Vagina (tissue), 2 donors: ENCODE measurements around the gene PPP1R13B.

Source experiments
- POLR2AphosphoS5 ChIP-seq, 2 donors: sonication (generic); formaldehyde crosslinking; IDR thresholded peaks; one replicate each; pipeline ENCODE4 v1.9.0; 2017; ENCODE audit warnings: antibody characterized with exemption in 2 of 2, mild to moderate bottlenecking in 2 of 2, low read depth in 1 of 2; ENCODE audit not compliant: insufficient read depth in 1 of 2
- TF ChIP-seq, protein P1 (sequence below), 3 experiments: fragments of 450-650 bp in 2 of 3; fragments of 200-600 bp in 1 of 3; sonication (generic) in 1 of 3; IDR thresholded peaks; one replicate each; pipeline ENCODE4 v1.5.1; 2017 to 2019; ENCODE audit warnings: antibody characterized with exemption in 3 of 3, mild to moderate bottlenecking in 2 of 3, moderate library complexity in 2 of 3

GRCh38 chr14:103868242-103868897 lies 21.0 kb upstream of the PPP1R13B start:
- TF ChIP-seq, protein P1, sequence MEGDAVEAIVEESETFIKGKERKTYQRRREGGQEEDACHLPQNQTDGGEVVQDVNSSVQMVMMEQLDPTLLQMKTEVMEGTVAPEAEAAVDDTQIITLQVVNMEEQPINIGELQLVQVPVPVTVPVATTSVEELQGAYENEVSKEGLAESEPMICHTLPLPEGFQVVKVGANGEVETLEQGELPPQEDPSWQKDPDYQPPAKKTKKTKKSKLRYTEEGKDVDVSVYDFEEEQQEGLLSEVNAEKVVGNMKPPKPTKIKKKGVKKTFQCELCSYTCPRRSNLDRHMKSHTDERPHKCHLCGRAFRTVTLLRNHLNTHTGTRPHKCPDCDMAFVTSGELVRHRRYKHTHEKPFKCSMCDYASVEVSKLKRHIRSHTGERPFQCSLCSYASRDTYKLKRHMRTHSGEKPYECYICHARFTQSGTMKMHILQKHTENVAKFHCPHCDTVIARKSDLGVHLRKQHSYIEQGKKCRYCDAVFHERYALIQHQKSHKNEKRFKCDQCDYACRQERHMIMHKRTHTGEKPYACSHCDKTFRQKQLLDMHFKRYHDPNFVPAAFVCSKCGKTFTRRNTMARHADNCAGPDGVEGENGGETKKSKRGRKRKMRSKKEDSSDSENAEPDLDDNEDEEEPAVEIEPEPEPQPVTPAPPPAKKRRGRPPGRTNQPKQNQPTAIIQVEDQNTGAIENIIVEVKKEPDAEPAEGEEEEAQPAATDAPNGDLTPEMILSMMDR (IDR thresholded peaks at IDR 0.05) = no peak
- TF ChIP-seq POLR2AphosphoS5 (IDR thresholded peaks at IDR 0.05; ENCODE audit: insufficient read depth in 1 of 2, low read depth in 1 of 2) = no peak
